Karpas-422 (cell line): ENCODE data around the gene IPCEF1. TPM values are rescaled to one million over a fixed set of nuclear protein-coding genes. Genes with fewer than 3 reads are reported as not detected.

ENCODE experiments used
- DNase-seq: peaks from one replicate; pipeline ENCODE4 v3.0.0-alpha.2; 2015
- H2AFZ ChIP-seq: fragments of 200-600 bp; sonication (generic); 2 replicates; pipeline ENCODE4 v1.6.1; 2014; ENCODE audit warnings: antibody characterized with exemption, low read length, mixed read lengths
- H3K27ac ChIP-seq: fragments of 200-600 bp; sonication (generic); 2 replicates; pipeline ENCODE4 v1.5.1; 2014; ENCODE audit warnings: mild to moderate bottlenecking, low read length, moderate library complexity
- H3K27me3 ChIP-seq: fragments of 200-600 bp; sonication (generic); 2 replicates; pipeline ENCODE4 v1.6.1; 2014; ENCODE audit warnings: low read length, mixed read lengths
- H3K36me3 ChIP-seq: fragments of 200-600 bp; sonication (generic); 2 replicates; pipeline ENCODE4 v1.6.1; 2014; ENCODE audit warnings: low read length, mixed read lengths; ENCODE audit not compliant: insufficient read depth
- H3K4me1 ChIP-seq: fragments of 200-600 bp; sonication (generic); 2 replicates; pipeline ENCODE4 v1.6.1; 2014; ENCODE audit warnings: mild to moderate bottlenecking, low read length, mixed read lengths
- H3K4me2 ChIP-seq: fragments of 200-600 bp; sonication (generic); 2 replicates; pipeline ENCODE4 v1.6.1; 2014; ENCODE audit warnings: low read length, low read depth, mild to moderate bottlenecking; ENCODE audit not compliant: poor library complexity, severe bottlenecking
- H3K4me3 ChIP-seq: fragments of 200-600 bp; sonication (generic); 2 replicates; pipeline ENCODE4 v1.5.1; 2014; ENCODE audit warnings: mild to moderate bottlenecking, antibody characterized with exemption, low read length, mixed read lengths
- H3K79me2 ChIP-seq: fragments of 200-600 bp; sonication (generic); 2 replicates; pipeline ENCODE4 v1.6.1; 2014; ENCODE audit warnings: mild to moderate bottlenecking, low read length, mixed read lengths
- H3K9ac ChIP-seq: fragments of 200-600 bp; sonication (generic); 2 replicates; pipeline ENCODE4 v1.6.0; 2014; ENCODE audit warnings: low read length
- H3K9me2 ChIP-seq: fragments of 200-600 bp; sonication (generic), shearing (Covaris generic); replicated peaks from 2 replicates; pipeline ENCODE4 v1.6.0; 2014; ENCODE audit warnings: mild to moderate bottlenecking, low read length, moderate library complexity; ENCODE audit not compliant: insufficient read depth
- H3K9me3 ChIP-seq: fragments of 300-700, 200-600 bp; sonication (generic); 2 replicates; pipeline ENCODE4 v1.6.1; 2014; ENCODE audit warnings: low read length, mixed read lengths
- H4K20me1 ChIP-seq: fragments of 200-600 bp; sonication (generic); 2 replicates; pipeline ENCODE4 v1.6.1; 2014; ENCODE audit warnings: mild to moderate bottlenecking, antibody characterized with exemption, low read length, low read depth; ENCODE audit not compliant: insufficient read depth
- total RNA-seq: library from RNA; depleted of rRNA; stranded (reverse); fragments of >200 nt; shearing (Covaris generic); gene quantifications from 2 replicates; pipeline ENCODE4 v1.2.3, GENCODE V29; 2014; ENCODE audit warnings: low replicate concordance

IPCEF1 gene
- total RNA-seq, 1 experiment from 2014 or later: not detected

DNA sequence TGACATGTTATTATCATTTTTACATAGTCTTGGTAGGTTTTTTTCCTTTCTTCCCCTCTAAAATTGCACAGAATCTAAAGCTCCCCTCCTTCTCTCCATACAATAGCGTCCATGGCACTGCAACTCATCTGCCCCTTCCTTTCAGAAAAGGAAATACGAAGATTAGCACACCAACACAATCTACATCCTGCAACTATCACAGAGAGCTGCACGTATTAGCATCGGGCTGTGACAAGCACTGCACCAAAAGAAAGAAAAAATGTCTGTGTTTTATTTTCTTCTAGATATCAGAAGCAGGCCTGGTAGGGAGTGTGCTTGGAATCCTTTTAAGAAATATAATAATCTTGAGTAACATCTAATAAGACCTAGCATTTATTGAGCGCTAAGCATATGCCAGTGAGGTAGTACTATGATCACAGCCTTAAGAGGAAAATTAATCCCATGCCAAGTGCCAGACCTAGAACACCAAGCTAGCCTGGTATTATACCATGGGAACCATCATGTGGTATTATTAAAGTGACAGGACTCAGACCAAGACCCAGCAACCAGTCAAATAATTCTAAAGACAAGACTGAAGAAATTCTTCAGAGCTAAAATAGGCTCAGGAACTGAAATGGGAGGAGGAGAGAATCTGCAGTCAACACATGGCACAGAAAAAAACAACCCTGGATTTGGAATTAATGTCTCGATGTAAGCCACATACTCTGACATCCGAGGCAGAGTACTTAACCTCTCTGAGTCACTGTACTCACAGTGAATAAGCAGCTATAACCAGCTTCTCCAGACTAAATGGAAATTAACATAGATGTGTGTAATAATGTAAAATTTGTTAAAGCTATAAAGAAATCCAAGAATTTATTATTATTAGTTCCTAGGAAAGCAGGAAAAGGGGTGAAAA lies 124.3 kb downstream of the IPCEF1 start:
- H3K4me3 ChIP-seq: no peak overlapping the region
- H3K9me2 ChIP-seq: no peaks in the 10 kb centered on the region
- no peak overlapping the region for H2AFZ ChIP-seq
- H3K27me3 ChIP-seq: no peaks in the 10 kb centered on the region
- H3K9me3 ChIP-seq: no peaks in the 10 kb centered on the region
- no peaks in the 10 kb centered on the region for H4K20me1 ChIP-seq
- H3K9ac ChIP-seq: no peak overlapping the region
- no peak overlapping the region for H3K27ac ChIP-seq
- H3K4me1 ChIP-seq: peaks cover 4% of the 10 kb centered on the region; the same call in 1 of the 2 replicates
- H3K79me2 ChIP-seq: no peaks in the 10 kb centered on the region
- no peak overlapping the region for H3K4me2 ChIP-seq
- no peaks in the 10 kb centered on the region for H3K36me3 ChIP-seq
- no peak for DNase-seq

DNA sequence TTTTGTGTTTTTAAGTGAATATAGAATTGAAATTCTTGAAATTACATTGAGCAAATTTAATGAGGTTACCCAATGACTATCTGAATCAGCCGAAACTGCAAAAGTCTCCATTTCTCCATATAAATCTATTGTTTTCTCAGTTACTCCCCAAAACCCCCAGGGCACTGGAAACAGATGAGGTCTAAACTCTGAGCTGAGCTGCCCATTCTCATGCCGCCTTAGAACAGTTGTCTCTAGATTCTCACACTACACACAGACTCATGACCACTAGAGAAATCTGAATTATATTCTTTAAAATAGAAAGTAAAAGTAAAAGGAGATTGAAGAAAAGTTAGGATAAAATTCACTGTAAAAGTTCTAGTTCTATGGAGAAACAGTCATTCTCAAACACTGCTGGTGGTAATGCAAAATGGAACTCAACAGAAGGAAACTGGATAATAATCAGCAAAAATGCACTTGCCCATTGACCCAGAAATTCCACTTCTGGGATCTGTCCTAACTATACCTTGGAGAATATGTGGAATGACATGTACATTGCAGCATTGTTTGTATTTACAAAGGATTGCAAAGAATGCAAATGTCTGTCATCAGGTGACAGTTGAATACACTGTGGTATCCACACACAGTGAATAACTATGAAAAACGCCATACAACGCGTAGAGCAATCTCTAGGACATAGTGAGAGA lies 125.5 kb downstream of the IPCEF1 start:
- H3K27me3 ChIP-seq: no peaks in the 10 kb centered on the region
- no peak overlapping the region for H2AFZ ChIP-seq
- no peak overlapping the region for H3K27ac ChIP-seq
- no peak for DNase-seq
- no peaks in the 10 kb centered on the region for H4K20me1 ChIP-seq
- H3K4me1 ChIP-seq: peaks cover 4% of the 10 kb centered on the region; the same call in 1 of the 2 replicates
- H3K36me3 ChIP-seq: no peaks in the 10 kb centered on the region
- H3K79me2 ChIP-seq: no peaks in the 10 kb centered on the region
- H3K4me3 ChIP-seq: no peak overlapping the region
- no peaks in the 10 kb centered on the region for H3K9me2 ChIP-seq
- no peak overlapping the region for H3K4me2 ChIP-seq
- H3K9ac ChIP-seq: no peak overlapping the region
- no peaks in the 10 kb centered on the region for H3K9me3 ChIP-seq

DNA sequence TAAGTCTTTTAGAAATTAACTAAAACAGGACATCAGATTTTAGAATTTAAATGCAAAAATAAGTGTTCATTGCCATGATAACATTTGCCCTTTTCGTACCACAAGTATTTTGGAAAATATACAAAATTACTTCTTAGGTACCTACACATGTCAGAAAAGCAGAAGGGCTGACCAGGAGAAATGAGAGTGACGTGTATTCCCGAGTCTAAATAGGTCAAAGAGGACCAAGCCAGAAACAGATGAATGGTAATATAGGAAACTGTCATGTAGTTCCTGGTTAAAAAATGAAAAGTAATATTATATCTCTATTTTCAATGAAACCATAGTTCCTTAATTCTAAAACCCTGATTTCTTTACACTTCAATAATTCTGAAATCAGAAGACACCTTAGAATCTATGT lies 126.2 kb downstream of the IPCEF1 start:
- H4K20me1 ChIP-seq: no peaks in the 10 kb centered on the region
- H3K4me3 ChIP-seq: no peak overlapping the region

DNA sequence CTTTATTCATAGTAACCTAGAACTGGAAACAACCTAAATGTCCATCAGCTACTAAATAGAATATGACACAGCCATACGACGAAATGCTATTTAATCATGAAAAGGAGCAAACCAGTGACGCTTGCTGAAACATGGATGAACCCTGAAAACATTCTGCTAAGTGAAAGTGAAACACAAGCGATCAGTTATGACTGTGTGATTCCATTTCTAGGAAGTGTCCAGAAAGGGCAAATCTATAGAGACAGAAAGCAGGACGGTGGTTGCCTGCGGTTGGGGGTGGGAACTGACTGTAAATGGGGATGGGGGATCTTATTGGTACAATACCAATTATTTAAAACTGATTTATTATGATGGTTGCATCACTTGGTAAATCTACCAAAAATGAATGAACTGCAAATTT lies 126.8 kb downstream of the IPCEF1 start:
- Histone ChIP-seq H3K79me2 (no peaks in the 10 kb centered on the region), H2AFZ (no peak overlapping the region), H3K27ac (no peak overlapping the region), H3K9me3 (no peaks in the 10 kb centered on the region), H3K4me1 (peaks cover 4% of the 10 kb centered on the region; the same call in 1 of the 2 replicates), H3K9ac (no peak overlapping the region), H3K4me2 (no peak overlapping the region), H3K36me3 (no peaks in the 10 kb centered on the region), H4K20me1 (no peaks in the 10 kb centered on the region), H3K4me3 (no peak overlapping the region), H3K9me2 (no peaks in the 10 kb centered on the region), H3K27me3 (no peaks in the 10 kb centered on the region)
- no peak for DNase-seq

More for the DNA sequence above, 126.2 kb downstream of the IPCEF1 start:
- Histone ChIP-seq H3K4me2 (no peak overlapping the region), H3K27ac (no peak overlapping the region), H3K36me3 (no peaks in the 10 kb centered on the region), H3K9me3 (no peaks in the 10 kb centered on the region), H2AFZ (no peak overlapping the region), H3K79me2 (no peaks in the 10 kb centered on the region), H3K4me1 (peaks cover 4% of the 10 kb centered on the region; the same call in 1 of the 2 replicates), H3K27me3 (no peaks in the 10 kb centered on the region), H3K9me2 (no peaks in the 10 kb centered on the region), H3K9ac (no peak overlapping the region)
- DNase-seq: no peak

DNA sequence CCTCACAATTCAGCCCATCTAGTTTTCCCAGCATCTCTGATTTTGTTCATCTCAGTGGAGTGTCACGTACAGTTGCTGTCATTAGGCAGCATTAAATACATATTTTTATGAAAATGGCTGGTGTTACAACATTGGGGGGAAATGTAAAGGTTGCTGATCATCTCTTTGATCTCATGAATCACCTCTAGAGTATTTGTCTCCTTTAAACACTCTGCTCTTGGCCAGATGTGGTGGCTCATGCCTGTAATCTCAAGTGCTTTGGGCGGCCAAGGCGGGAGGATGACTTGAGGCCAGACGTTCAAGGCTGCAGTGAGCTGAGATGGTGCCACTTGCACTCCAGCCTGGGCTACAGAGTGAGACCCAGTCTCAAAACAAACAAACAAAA lies 128.1 kb downstream of the IPCEF1 start:
- Histone ChIP-seq H4K20me1 (no peaks in the 10 kb centered on the region), H3K27me3 (no peaks in the 10 kb centered on the region), H3K27ac (no peak overlapping the region), H3K79me2 (no peaks in the 10 kb centered on the region), H3K9me3 (no peaks in the 10 kb centered on the region), H3K4me1 (peaks cover 4% of the 10 kb centered on the region; the same call in 1 of the 2 replicates), H3K9ac (no peak overlapping the region), H3K4me3 (no peak overlapping the region), H3K36me3 (no peaks in the 10 kb centered on the region), H3K9me2 (no peaks in the 10 kb centered on the region), H2AFZ (no peak overlapping the region), H3K4me2 (no peak overlapping the region)
- DNase-seq: no peak

DNA sequence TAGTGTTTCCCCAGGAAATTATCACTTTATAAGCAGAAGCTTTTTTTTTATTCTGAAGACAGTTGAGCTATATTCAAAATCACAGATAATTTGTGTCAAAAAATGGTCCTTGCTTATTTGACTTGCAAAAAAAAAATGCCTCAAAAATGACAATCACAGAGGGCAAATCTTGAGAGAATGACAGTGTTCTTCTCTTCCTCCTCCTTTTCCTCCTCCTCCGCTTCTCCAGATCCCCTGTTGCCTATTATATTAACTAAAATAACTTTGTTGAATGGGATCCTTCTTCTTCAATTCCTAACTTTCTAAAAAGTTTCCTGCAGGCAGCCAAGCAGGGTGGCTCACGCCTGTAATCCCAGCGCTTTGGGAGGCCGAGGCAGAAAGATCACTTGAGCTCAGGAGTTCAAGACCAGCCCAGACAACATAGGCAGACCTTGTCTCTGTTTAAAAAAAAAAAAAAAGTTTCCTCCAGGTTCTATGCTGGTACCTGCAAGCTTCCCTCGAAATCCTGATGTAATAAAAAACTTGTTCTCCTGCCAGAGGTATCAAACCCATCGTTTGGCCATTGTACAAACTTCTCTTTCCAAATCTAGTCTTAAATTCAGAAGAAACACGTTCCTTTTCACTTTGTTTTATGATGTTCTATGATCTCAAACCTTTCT lies 128.6 kb downstream of the IPCEF1 start:
- no peak for DNase-seq
- no peaks in the 10 kb centered on the region for H3K79me2 ChIP-seq
- H3K4me2 ChIP-seq: no peak overlapping the region
- H3K4me3 ChIP-seq: no peak overlapping the region
- H3K9me3 ChIP-seq: no peaks in the 10 kb centered on the region
- H3K27ac ChIP-seq: no peak overlapping the region
- H3K9me2 ChIP-seq: no peaks in the 10 kb centered on the region
- H3K36me3 ChIP-seq: no peaks in the 10 kb centered on the region
- no peak overlapping the region for H3K9ac ChIP-seq
- no peaks in the 10 kb centered on the region for H4K20me1 ChIP-seq
- H3K27me3 ChIP-seq: no peaks in the 10 kb centered on the region
- peaks cover 4% of the 10 kb centered on the region; the same call in 1 of the 2 replicates for H3K4me1 ChIP-seq
- H2AFZ ChIP-seq: no peak overlapping the region

DNA sequence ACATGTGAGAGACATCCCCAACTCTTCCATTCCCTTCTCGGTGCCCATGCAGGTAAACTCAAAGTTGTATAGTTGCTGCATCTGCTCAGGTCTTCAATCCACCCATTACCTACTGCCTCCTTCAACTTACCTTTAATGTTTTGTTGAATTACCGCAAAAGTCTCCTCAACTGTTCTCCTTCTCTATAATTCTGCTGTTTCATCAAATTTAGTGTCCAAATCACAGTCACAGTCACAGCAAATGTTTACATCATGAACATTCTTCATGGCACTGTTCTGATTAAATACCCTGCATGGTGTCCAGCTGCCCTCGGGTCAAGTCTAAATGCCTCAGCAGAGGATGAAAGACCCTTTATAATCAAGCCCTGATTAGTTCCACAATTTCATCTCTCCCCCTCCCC lies 130.1 kb downstream of the IPCEF1 start:
- no peak overlapping the region for H3K9ac ChIP-seq
- no peak overlapping the region for H3K27ac ChIP-seq
- no peaks in the 10 kb centered on the region for H4K20me1 ChIP-seq
- no peaks in the 10 kb centered on the region for H3K9me2 ChIP-seq
- no peak for DNase-seq
- H3K36me3 ChIP-seq: no peaks in the 10 kb centered on the region
- H3K27me3 ChIP-seq: no peaks in the 10 kb centered on the region
- H3K4me3 ChIP-seq: no peak overlapping the region
- no peak overlapping the region for H2AFZ ChIP-seq
- no peak overlapping the region for H3K4me2 ChIP-seq
- no peaks in the 10 kb centered on the region for H3K9me3 ChIP-seq
- H3K79me2 ChIP-seq: no peaks in the 10 kb centered on the region
- H3K4me1 ChIP-seq: peaks cover 4% of the 10 kb centered on the region; the same call in 1 of the 2 replicates

DNA sequence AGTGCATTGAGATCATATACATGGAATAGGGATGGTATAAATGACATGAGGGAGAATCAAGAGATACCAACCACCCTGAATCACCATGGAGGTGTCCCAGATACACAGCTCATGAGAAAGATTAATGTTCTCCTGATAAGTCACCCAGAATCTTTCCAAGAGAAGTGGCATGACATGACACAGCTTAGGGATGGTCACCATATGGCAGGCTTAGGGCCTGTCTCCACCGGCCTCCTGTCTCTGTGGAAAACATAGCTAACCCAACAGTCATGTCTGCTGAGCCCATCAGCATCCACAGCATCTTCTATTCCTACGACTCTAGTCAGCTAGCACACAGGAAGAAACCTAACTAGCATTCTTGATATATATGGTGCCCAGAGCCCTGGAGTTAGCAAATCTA lies 133.3 kb downstream of the IPCEF1 start:
- Histone ChIP-seq H3K36me3 (no peaks in the 10 kb centered on the region), H3K79me2 (no peaks in the 10 kb centered on the region), H3K9ac (no peak overlapping the region), H4K20me1 (no peaks in the 10 kb centered on the region), H3K9me3 (no peaks in the 10 kb centered on the region), H3K9me2 (no peaks in the 10 kb centered on the region), H3K27me3 (no peaks in the 10 kb centered on the region), H3K27ac (no peak overlapping the region), H3K4me1 (no peaks in the 10 kb centered on the region), H3K4me2 (no peak overlapping the region), H3K4me3 (no peak overlapping the region), H2AFZ (no peak overlapping the region)
- no peak for DNase-seq
